Hepatocyte (in vitro differentiated cells): ENCODE results near the gene SLC44A1.

Source experiments
- EZH2 ChIP-seq: fragments of 200-600 bp; sonication (generic); IDR thresholded peaks from 2 replicates; pipeline ENCODE4 v1.6.1; 2016; ENCODE audit warnings: antibody characterized with exemption, mild to moderate bottlenecking, borderline replicate concordance
- EZH2phosphoT487 ChIP-seq: fragments of 200-600 bp; sonication (generic); IDR thresholded peaks from one replicate; pipeline ENCODE4 v1.6.1; 2018; ENCODE audit warnings: antibody characterized with exemption, mild to moderate bottlenecking, low read depth, moderate library complexity; ENCODE audit not compliant: unreplicated experiment, severe bottlenecking
- TF ChIP-seq, protein P1 (sequence below): fragments of 200-600 bp; sonication (generic); IDR thresholded peaks from 2 replicates; pipeline ENCODE4 v1.5.1; 2016; ENCODE audit warnings: antibody characterized with exemption, mild to moderate bottlenecking; ENCODE audit not compliant: poor library complexity

DNA sequence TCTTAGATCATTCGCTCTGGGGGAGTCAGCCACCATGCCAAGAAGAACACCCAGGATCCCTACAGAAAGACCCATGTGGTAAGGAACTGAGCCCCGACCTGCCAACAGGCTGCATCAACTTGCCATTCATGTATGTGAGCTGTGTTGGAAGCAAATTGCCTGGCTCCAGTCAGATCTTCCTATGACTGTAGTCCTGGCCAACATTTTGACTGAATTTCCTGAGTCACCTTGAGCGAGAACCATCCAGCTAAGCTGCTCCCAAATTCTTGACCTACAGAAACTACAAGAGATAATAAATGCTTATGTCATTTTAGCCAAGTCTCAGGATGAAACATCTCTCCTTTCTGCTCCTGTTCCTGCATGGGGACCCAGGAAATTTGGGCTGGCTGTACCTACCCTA lies 40.0 kb upstream of the SLC44A1 start:
- TF ChIP-seq EZH2 (no peak), EZH2phosphoT487 (no peak)
- TF ChIP-seq, protein P1, sequence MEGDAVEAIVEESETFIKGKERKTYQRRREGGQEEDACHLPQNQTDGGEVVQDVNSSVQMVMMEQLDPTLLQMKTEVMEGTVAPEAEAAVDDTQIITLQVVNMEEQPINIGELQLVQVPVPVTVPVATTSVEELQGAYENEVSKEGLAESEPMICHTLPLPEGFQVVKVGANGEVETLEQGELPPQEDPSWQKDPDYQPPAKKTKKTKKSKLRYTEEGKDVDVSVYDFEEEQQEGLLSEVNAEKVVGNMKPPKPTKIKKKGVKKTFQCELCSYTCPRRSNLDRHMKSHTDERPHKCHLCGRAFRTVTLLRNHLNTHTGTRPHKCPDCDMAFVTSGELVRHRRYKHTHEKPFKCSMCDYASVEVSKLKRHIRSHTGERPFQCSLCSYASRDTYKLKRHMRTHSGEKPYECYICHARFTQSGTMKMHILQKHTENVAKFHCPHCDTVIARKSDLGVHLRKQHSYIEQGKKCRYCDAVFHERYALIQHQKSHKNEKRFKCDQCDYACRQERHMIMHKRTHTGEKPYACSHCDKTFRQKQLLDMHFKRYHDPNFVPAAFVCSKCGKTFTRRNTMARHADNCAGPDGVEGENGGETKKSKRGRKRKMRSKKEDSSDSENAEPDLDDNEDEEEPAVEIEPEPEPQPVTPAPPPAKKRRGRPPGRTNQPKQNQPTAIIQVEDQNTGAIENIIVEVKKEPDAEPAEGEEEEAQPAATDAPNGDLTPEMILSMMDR = no peak
